ENCODE data around the gene RHBDL3.

GRCh38 chr17:32266051-32266388, 388 bp downstream of the RHBDL3 start:
- TF ChIP-seq, protein P1, sequence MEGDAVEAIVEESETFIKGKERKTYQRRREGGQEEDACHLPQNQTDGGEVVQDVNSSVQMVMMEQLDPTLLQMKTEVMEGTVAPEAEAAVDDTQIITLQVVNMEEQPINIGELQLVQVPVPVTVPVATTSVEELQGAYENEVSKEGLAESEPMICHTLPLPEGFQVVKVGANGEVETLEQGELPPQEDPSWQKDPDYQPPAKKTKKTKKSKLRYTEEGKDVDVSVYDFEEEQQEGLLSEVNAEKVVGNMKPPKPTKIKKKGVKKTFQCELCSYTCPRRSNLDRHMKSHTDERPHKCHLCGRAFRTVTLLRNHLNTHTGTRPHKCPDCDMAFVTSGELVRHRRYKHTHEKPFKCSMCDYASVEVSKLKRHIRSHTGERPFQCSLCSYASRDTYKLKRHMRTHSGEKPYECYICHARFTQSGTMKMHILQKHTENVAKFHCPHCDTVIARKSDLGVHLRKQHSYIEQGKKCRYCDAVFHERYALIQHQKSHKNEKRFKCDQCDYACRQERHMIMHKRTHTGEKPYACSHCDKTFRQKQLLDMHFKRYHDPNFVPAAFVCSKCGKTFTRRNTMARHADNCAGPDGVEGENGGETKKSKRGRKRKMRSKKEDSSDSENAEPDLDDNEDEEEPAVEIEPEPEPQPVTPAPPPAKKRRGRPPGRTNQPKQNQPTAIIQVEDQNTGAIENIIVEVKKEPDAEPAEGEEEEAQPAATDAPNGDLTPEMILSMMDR (IDR thresholded peaks at IDR 0.05), result no peak
- no peak for TF ChIP-seq POLR2A (IDR thresholded peaks at IDR 0.05)

Measured in ovary (tissue), 3 donors.